Lung (tissue), 12 donors: ENCODE measurements around the gene NBL1. TPM values are rescaled to one million over a fixed set of nuclear protein-coding genes. Genes with fewer than 3 reads are reported as not detected.

Experiments
- ATAC-seq: fragments of 200-7000 bp; cut with Tn5 transposase; one replicate; pipeline ENCODE4 v1.9.1; 2020; ENCODE audit warnings: moderate number of reproducible peaks; ENCODE audit not compliant: insufficient read depth, low FRiP score
- DNase-seq, 3 donors: peaks; one replicate each; pipeline ENCODE4 v3.0.0-alpha.2; 2013 to 2017
- H3K27ac ChIP-seq, 2 donors: one replicate each; pipeline ENCODE4 v1.5.1; 2013; ENCODE audit warnings: mild to moderate bottlenecking in 2 of 2, moderate library complexity in 2 of 2, control low read depth in 1 of 2, inconsistent platforms in 1 of 2, low read depth in 1 of 2, low read length in 1 of 2
- H3K27me3 ChIP-seq, 3 donors: one replicate each; pipeline ENCODE4 v1.5.1; 2013; ENCODE audit warnings: low read length in 2 of 3; ENCODE audit not compliant: control insufficient read depth in 3 of 3, insufficient read depth in 3 of 3
- H3K36me3 ChIP-seq, 4 donors: one replicate each; pipeline ENCODE4 v1.5.1; 2013; ENCODE audit warnings: low read length in 4 of 4, mild to moderate bottlenecking in 1 of 4, moderate library complexity in 1 of 4; ENCODE audit not compliant: control insufficient read depth in 4 of 4, insufficient read depth in 4 of 4
- H3K4me1 ChIP-seq, 5 donors: one replicate each; pipeline ENCODE4 v1.5.1; 2013; ENCODE audit warnings: low read length in 5 of 5, mild to moderate bottlenecking in 2 of 5, moderate library complexity in 1 of 5; ENCODE audit not compliant: control insufficient read depth in 5 of 5, insufficient read depth in 5 of 5
- H3K4me3 ChIP-seq: one replicate; pipeline ENCODE4 v1.5.1; 2013; ENCODE audit warnings: mild to moderate bottlenecking, control low read depth, moderate library complexity
- H3K9ac ChIP-seq, 2 donors: one replicate each; pipeline ENCODE4 v1.5.1; 2013; ENCODE audit warnings: low read length in 2 of 2, control low read depth in 1 of 2; ENCODE audit not compliant: insufficient read depth in 1 of 2
- H3K9me3 ChIP-seq, 4 donors: one replicate each; pipeline ENCODE4 v1.5.1; 2013; ENCODE audit warnings: low read length in 3 of 4, mild to moderate bottlenecking in 1 of 4, moderate library complexity in 1 of 4; ENCODE audit not compliant: control insufficient read depth in 4 of 4, insufficient read depth in 3 of 4
- CTCF ChIP-seq: IDR thresholded peaks from 2 replicates; pipeline ENCODE4 v1.5.1; 2012; ENCODE audit warnings: mild to moderate bottlenecking; ENCODE audit errors: control extremely low read depth, extremely low read depth
- WGBS, 2 donors: extraction: QIAGEN DNeasy Blood & Tissue Kit; methylation state at CpG; one replicate each; pipeline ENCODE4 v1.1.7; 2013; 5-methylcytosine and 5-hydroxymethylcytosine counted together
- polyA plus RNA-seq, 2 donors: library from polyadenylated mRNA; stranded (reverse); fragments of 200-250 nt; gene quantifications; one replicate each; pipeline ENCODE4 v1.2.1, GENCODE V29; 2013
- total RNA-seq, 2 donors: library from RNA; depleted of rRNA in 1 of 2; stranded (reverse); fragments of >200 nt in 1 of 2; gene quantifications; one replicate each; pipeline ENCODE4 v1.2.1, GENCODE V29; 2014 to 2021
- donor health status: control.
- donor health status: control.
- donor health status: Bipolar disorder and iron deficiency.
- donor health status: healthy.
- donor health status: DM: yes; HTN: yes; CAD: no.

NBL1 gene
- total and polyA plus RNA-seq, 4 donors, result 48.0 to 133 (median 104) TPM

DNA sequence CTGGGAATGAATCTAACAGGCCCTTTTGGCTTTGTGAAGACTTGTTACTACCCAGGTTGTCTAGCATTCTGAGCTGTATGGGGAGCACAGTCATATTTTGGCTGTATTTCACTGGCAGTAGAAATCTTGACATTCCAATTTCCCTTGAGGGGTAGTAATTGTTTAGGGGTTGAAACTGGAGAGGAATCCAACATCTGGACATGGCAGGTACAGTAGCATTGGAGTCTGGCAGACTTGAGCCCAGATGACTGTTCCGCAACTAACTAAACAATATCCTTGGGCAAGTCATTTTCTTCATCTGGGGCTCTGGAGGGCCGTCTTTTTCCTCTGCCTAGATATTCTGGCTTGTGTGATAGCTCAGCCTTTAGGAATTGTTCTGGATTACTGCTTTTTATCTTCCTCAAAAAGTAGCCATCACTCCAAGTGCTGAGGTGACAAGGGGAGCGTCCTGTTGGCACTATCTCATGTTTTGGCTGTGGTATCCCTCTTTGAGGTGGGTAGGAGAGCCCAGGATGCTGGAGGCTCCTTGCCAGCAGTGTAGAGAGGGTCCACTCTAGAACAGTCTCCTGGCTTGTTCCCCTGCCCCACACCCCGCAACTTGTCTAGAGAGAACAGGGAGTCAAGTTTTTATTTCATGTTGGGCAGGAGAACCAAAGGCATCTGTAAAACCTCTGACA is 22.7 kb upstream of the NBL1 start:
- no peak overlapping the region for H3K27ac ChIP-seq
- no peak overlapping the region for H3K9ac ChIP-seq
- peaks cover 0 to 40% (median 16%) of the 10 kb centered on the region in 5 donors for H3K4me1 ChIP-seq
- TF ChIP-seq CTCF, result no peak
- H3K27me3 ChIP-seq, result no peaks in the 10 kb centered on the region
- ATAC-seq, result no peak
- no peaks in the 10 kb centered on the region for H3K9me3 ChIP-seq
- H3K4me3 ChIP-seq, result no peak overlapping the region
- 92 to 98% methylated on average over 4 of the region's 4 CpGs for WGBS, 2 donors
- DNase-seq, result no peak
- H3K36me3 ChIP-seq, result peaks cover 5 to 20% (median 11%) of the 10 kb centered on the region in 4 donors

DNA sequence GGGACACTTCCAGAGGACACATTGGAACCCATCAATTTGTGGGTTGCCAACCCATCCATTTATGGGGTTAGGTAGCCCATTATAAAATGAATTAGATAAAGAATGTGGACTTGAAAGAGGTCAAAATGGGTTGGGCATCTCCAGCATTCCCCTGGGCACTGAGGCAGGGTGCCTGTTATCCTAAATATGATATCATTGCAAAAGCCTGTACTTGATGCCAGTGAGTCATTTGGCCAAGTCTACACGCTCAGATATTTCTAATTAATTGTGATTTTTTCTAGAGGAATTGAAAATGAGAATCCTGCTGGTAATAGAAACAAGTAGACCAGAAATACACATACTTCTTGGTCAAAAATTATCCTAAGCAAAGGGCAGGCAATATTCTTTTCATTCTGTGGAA is 21.9 kb upstream of the NBL1 start:
- ATAC-seq (no peak), DNase-seq (no peak)
- Histone ChIP-seq H3K27me3 (no peaks in the 10 kb centered on the region), H3K9me3 (no peaks in the 10 kb centered on the region), H3K9ac (no peak overlapping the region), H3K4me3 (no peak overlapping the region), H3K4me1 (peaks cover 0 to 39% (median 15%) of the 10 kb centered on the region in 5 donors), H3K36me3 (peaks cover 9 to 25% (median 17%) of the 10 kb centered on the region in 4 donors), H3K27ac (no peak overlapping the region)
- 82 to 86% methylated on average over 1 of the region's 1 CpG for WGBS, 2 donors
- TF ChIP-seq CTCF, result no peak

GRCh38 chr1:19623523-19623922 is 20.6 kb upstream of the NBL1 start:
- 77 to 91% methylated on average over 3 of the region's 3 CpGs for WGBS, 2 donors
- Histone ChIP-seq H3K9me3 (no peaks in the 10 kb centered on the region), H3K9ac (no peak overlapping the region), H3K4me1 (peaks cover 0 to 29% (median 10%) of the 10 kb centered on the region in 5 donors), H3K4me3 (no peak overlapping the region), H3K27ac (no peak overlapping the region), H3K36me3 (peaks cover 12 to 25% (median 22%) of the 10 kb centered on the region in 4 donors), H3K27me3 (no peaks in the 10 kb centered on the region)
- ATAC-seq, result no peak
- DNase-seq, result no peak
- no peak for TF ChIP-seq CTCF
